HCT116 (cell line): ENCODE measurements around the gene ADRB1. TPM values are rescaled to one million over a fixed set of nuclear protein-coding genes. Genes with fewer than 3 reads are reported as not detected.

Source experiments
- ATAC-seq: fragments of 200-7000 bp; cut with Tn5 transposase; 2 replicates; pipeline ENCODE4 v1.9.1; 2020; ENCODE audit warnings: mild to moderate bottlenecking, moderate library complexity
- BruUV-seq: library from RNA; stranded (reverse); fragments of 400-500 nt; replicated peaks from 2 replicates; lab custom pipeline; 2021; lab: Mats Ljungman, UMichigan
- CTCF ChIA-PET: fragments of 300-600 bp; sonication (Branson Sonifier 250); formaldehyde crosslinking; loops from one replicate; lab custom pipeline; 2021; ENCODE audit warnings: antibody characterized with exemption; lab: Charles Lee
- POLR2A ChIA-PET: fragments of 300-600, 350-600 bp; sonication (Branson Sonifier 250); formaldehyde crosslinking; loops from one replicate; lab custom pipeline; 2021; ENCODE audit warnings: antibody characterized with exemption; lab: Charles Lee
- RAD21 ChIA-PET, 2 experiments: fragments of 300-600 bp; sonication (Branson Sonifier 250); formaldehyde crosslinking; loops; one replicate each; lab custom pipeline; 2023; ENCODE audit warnings: low total read pairs in 2 of 2; ENCODE audit not compliant: uncharacterized antibody in 2 of 2, unreplicated experiment in 2 of 2, low non-redundant PET in 1 of 2; lab: Charles Lee
- DNase-seq: peaks from one replicate; pipeline ENCODE4 v3.0.0-alpha.2; 2010; ENCODE audit warnings: low read depth, low spot score
- H2AFZ ChIP-seq: fragments of 200-600 bp; shearing (Covaris generic), sonication (generic); 2 replicates; pipeline ENCODE4 v1.6.1; 2017; ENCODE audit warnings: low read depth, mixed run types, mixed read lengths, antibody characterized with exemption, low read length; ENCODE audit not compliant: poor library complexity, severe bottlenecking
- H3K27ac ChIP-seq: 2 replicates; pipeline ENCODE4 v1.5.1; 2012; ENCODE audit warnings: low read depth, low read length
- H3K27me3 ChIP-seq: fragments of 200-600 bp; sonication (generic); 2 replicates; pipeline ENCODE4 v1.6.1; 2016; ENCODE audit warnings: mixed run types, low read length, mixed read lengths; ENCODE audit not compliant: insufficient read depth
- H3K36me3 ChIP-seq, 2 experiments: fragments of 200-500 bp in 1 of 2; fragments of 200-600 bp in 1 of 2; sonication (Bioruptor generic) in 1 of 2; sonication (generic) in 1 of 2; 2 replicates each; pipeline versions ENCODE4 v1.5.1 to v1.6.1; 2014 to 2016; ENCODE audit warnings: low read length in 2 of 2, inconsistent platforms in 1 of 2, mixed read lengths in 1 of 2, mixed run types in 1 of 2; ENCODE audit not compliant: insufficient read depth in 2 of 2, control insufficient read depth in 1 of 2
- H3K4me1 ChIP-seq, 2 experiments: fragments of 200-600 bp in 1 of 2; sonication (generic) in 1 of 2; 2 replicates each; pipeline versions ENCODE4 v1.5.1 to v1.6.1; 2012 to 2017; ENCODE audit warnings: low read length in 2 of 2, inconsistent platforms in 1 of 2, mild to moderate bottlenecking in 1 of 2, mixed read lengths in 1 of 2, mixed run types in 1 of 2, moderate library complexity in 1 of 2; ENCODE audit not compliant: insufficient read depth in 2 of 2, control insufficient read depth in 1 of 2
- H3K4me2 ChIP-seq: fragments of 200-600 bp; sonication (generic); 2 replicates; pipeline ENCODE4 v1.6.1; 2017; ENCODE audit warnings: mixed run types, low read length, mixed read lengths
- H3K4me3 ChIP-seq, 2 experiments: fragments of 200-600 bp in 1 of 2; sonication (generic) in 1 of 2; replicated peaks in 1 of 2; 2 replicates each; pipeline ENCODE4 v1.5.1; 2011 to 2016; ENCODE audit warnings: low read length in 2 of 2, control low read depth in 1 of 2, low read depth in 1 of 2, mild to moderate bottlenecking in 1 of 2, mixed read lengths in 1 of 2, mixed run types in 1 of 2
- H3K79me2 ChIP-seq: fragments of 200-600 bp; sonication (generic); 2 replicates; pipeline ENCODE4 v1.6.1; 2017; ENCODE audit warnings: mild to moderate bottlenecking, mixed run types, low read length, moderate library complexity, mixed read lengths; ENCODE audit not compliant: insufficient read depth
- H3K9ac ChIP-seq: fragments of 200-600 bp; sonication (generic); 2 replicates; pipeline ENCODE4 v1.6.1; 2016; ENCODE audit warnings: low read length, mixed read lengths
- H3K9me2 ChIP-seq: fragments of 200-600 bp; sonication (generic), shearing (Covaris generic); 2 replicates; pipeline ENCODE4 v1.6.1; 2017; ENCODE audit warnings: mixed run types, mild to moderate bottlenecking, moderate library complexity; ENCODE audit not compliant: insufficient read depth
- H3K9me3 ChIP-seq, 2 experiments: fragments of 200-500 bp in 1 of 2; fragments of 200-600 bp in 1 of 2; sonication (Bioruptor generic) in 1 of 2; sonication (generic) in 1 of 2; 2 replicates each; pipeline ENCODE4 v1.6.1; 2014 to 2017; ENCODE audit warnings: low read length in 2 of 2, mixed read lengths in 2 of 2, inconsistent platforms in 1 of 2, low read depth in 1 of 2, mild to moderate bottlenecking in 1 of 2, mixed run types in 1 of 2, moderate library complexity in 1 of 2; ENCODE audit not compliant: control insufficient read depth in 1 of 2, insufficient read depth in 1 of 2
- H4K20me1 ChIP-seq: fragments of 200-600 bp; sonication (generic), shearing (Covaris generic); 2 replicates; pipeline ENCODE4 v1.6.1; 2017; ENCODE audit warnings: mixed run types, mild to moderate bottlenecking, moderate library complexity; ENCODE audit not compliant: insufficient read depth
- ATF3 ChIP-seq: IDR thresholded peaks from 2 replicates; pipeline ENCODE4 v1.6.1; 2012
- CBX3 ChIP-seq: IDR thresholded peaks from 2 replicates; pipeline ENCODE4 v1.6.1; 2012; ENCODE audit warnings: low read depth
- CEBPB ChIP-seq: IDR thresholded peaks from 2 replicates; pipeline ENCODE4 v1.6.1; 2012; ENCODE audit warnings: low read depth
- CTCF ChIP-seq, 3 experiments: fragments of 200-600 bp in 1 of 3; sonication (generic) in 1 of 3; IDR thresholded peaks in 2 of 3; conservative IDR thresholded peaks in 1 of 3; 2 replicates each; pipeline ENCODE4 v1.5.1; 2012 to 2017; ENCODE audit warnings: low read depth in 2 of 3, low read length in 2 of 3, antibody characterized with exemption in 1 of 3, borderline replicate concordance in 1 of 3, control low read depth in 1 of 3, mild to moderate bottlenecking in 1 of 3, mixed read lengths in 1 of 3, mixed run types in 1 of 3, moderate library complexity in 1 of 3; ENCODE audit not compliant: insufficient read depth in 1 of 3
- FOSL1 ChIP-seq: IDR thresholded peaks from 2 replicates; pipeline ENCODE4 v1.6.1; 2012; ENCODE audit warnings: low read depth
- JUND ChIP-seq: IDR thresholded peaks from 2 replicates; pipeline ENCODE4 v1.6.1; 2012
- POLR2A ChIP-seq: IDR thresholded peaks from 2 replicates; pipeline ENCODE4 v1.7.0; 2011; ENCODE audit warnings: borderline replicate concordance; ENCODE audit not compliant: insufficient read depth, insufficient read length; ENCODE audit errors: extremely low read depth
- POLR2AphosphoS5 ChIP-seq: IDR thresholded peaks from 2 replicates; pipeline ENCODE4 v1.6.1; 2011; ENCODE audit warnings: mild to moderate bottlenecking, low read depth, low read length, moderate library complexity
- RAD21 ChIP-seq: IDR thresholded peaks from 2 replicates; pipeline ENCODE4 v1.6.1; 2012; ENCODE audit warnings: low read depth, mild to moderate bottlenecking
- REST ChIP-seq: IDR thresholded peaks from 2 replicates; pipeline ENCODE4 v1.6.1; 2012; ENCODE audit warnings: low read depth
- SIN3A ChIP-seq: IDR thresholded peaks from 2 replicates; pipeline ENCODE4 v1.6.1; 2012; ENCODE audit warnings: low read depth
- SRF ChIP-seq: IDR thresholded peaks from 2 replicates; pipeline ENCODE4 v1.6.1; 2012; ENCODE audit warnings: low read depth
- YY1 ChIP-seq: IDR thresholded peaks from 2 replicates; pipeline ENCODE4 v1.6.1; 2011; ENCODE audit warnings: low read length, low read depth, moderate library complexity, mild to moderate bottlenecking; ENCODE audit not compliant: insufficient replicate concordance; ENCODE audit errors: extremely low read depth
- ZBTB33 ChIP-seq: IDR thresholded peaks from 2 replicates; pipeline ENCODE4 v1.6.1; 2011; ENCODE audit warnings: mild to moderate bottlenecking, low read length, moderate library complexity; ENCODE audit not compliant: insufficient replicate concordance; ENCODE audit errors: extremely low read depth
- ZFX ChIP-seq: fragments of 450-650 bp; IDR thresholded peaks from 2 replicates; pipeline ENCODE4 v1.6.1; 2017
- ZNF274 ChIP-seq: fragments of 200-500 bp; sonication (Bioruptor generic); IDR thresholded peaks from 2 replicates; pipeline ENCODE4 v1.6.1; 2014; ENCODE audit warnings: mild to moderate bottlenecking, low read depth, low read length, inconsistent platforms
- intact Hi-C: fragments of 100-400 bp; cut with micrococcal nuclease; formaldehyde crosslinking; loops from 2 replicates; pipeline ENCODE4 v1.10.0; 2022
- total RNA-seq: library from RNA; stranded (reverse); gene quantifications from one replicate; pipeline ENCODE4 v1.2.1, GENCODE V29; 2021; ENCODE audit not compliant: unreplicated experiment

ADRB1 gene
- total RNA-seq, 1 experiment from 2014 or later, result 0.89 TPM

DNA sequence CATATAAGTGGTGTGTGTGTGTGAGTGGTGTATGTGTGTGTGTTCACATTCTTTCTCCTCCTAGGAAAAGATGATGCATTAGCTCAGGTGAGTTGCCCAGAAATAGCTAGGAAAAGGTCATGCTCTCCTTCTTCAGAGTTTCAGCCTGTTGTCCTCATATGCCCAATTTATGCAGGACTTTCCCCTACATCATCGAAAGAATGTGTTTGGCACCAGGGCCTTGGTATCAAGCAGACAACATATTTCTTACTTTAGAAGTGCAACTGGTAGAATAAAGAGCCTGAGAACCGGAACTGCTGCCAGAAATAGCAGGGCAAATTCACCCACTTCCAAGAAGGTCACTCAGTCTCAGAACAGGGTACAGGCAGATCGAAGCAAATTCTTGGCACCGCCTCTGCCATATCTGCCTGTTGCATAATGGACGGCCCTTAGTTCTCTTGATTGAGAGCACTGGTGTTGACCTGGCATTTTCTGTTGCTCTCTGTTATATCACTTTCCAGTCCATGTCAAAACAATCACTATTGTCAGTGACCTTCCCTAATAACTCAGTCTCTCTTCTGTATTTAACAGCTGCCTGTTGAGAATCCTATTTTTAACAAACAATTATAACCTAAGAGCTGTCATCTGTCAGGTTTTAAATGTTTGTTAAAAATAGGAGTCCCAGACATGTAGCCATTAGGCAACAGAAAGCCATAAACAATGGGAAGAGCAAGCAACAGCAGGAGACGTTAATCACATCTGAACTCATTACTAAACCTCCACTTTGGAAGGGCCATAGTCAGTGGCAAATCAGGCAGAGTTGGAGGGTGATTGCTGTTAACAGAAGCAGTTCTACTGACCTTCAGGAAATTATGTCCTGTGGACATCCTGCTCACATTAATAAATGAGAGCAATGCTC lies 20.7 kb downstream of the ADRB1 start:
- intact Hi-C loops, result no loop called here

More for the DNA sequence above, 20.7 kb downstream of the ADRB1 start:
- Histone ChIP-seq H3K4me2 (no peak overlapping the region), H3K4me1 (no peaks in the 10 kb centered on the region), H3K9ac (no peak overlapping the region), H3K27me3 (no peaks in the 10 kb centered on the region), H3K4me3 (no peak overlapping the region), H3K9me2 (no peaks in the 10 kb centered on the region), H3K9me3 (no peaks in the 10 kb centered on the region), H2AFZ (no peak overlapping the region), H3K36me3 (no peaks in the 10 kb centered on the region), H3K27ac (no peak overlapping the region), H4K20me1 (no peaks in the 10 kb centered on the region), H3K79me2 (no peaks in the 10 kb centered on the region)
- POLR2A ChIA-PET, result no interaction called here
- no peak for TF ChIP-seq FOSL1
- TF ChIP-seq ZBTB33, result no peak
- TF ChIP-seq JUND, result no peak
- TF ChIP-seq SIN3A, result no peak
- no peak for TF ChIP-seq YY1
- TF ChIP-seq SRF, result no peak
- no peak for TF ChIP-seq REST
- no peak for TF ChIP-seq POLR2A
- no peak for TF ChIP-seq ZFX
- no peak for TF ChIP-seq CBX3
- TF ChIP-seq POLR2AphosphoS5, result no peak
- TF ChIP-seq ZNF274, result no peak
- TF ChIP-seq ATF3, result no peak
- no peak for TF ChIP-seq RAD21
- TF ChIP-seq CEBPB, result no peak
- TF ChIP-seq CTCF (IDR thresholded peaks at IDR 0.05 in 2 of 3, conservative IDR thresholded peaks at IDR 0.05 in 1 of 3; ENCODE audit: borderline replicate concordance in 1 of 3, insufficient read depth in 1 of 3, low read depth in 2 of 3, low read length in 2 of 3), result no peak
- CTCF ChIA-PET, result no interaction called here
- DNase-seq (no peak), ATAC-seq (no peak)
- RAD21 ChIA-PET, result no interaction called here
- BruUV-seq, result no TSS peak
